HAP-1 (cell line): ENCODE data around the gene CHAD.

Experiments
- DNase-seq, 2 experiments: peaks; one replicate each; pipeline ENCODE4 v3.0.0-alpha.2; 2016 to 2020; ENCODE audit warnings: low spot score in 2 of 2
- H3K27me3 ChIP-seq: fragments of 250-450 bp; sonication (Bioruptor Pico); 2 replicates; pipeline ENCODE4 v1.5.1; 2020; ENCODE audit warnings: low read depth, mild to moderate bottlenecking, moderate library complexity
- H3K36me3 ChIP-seq: fragments of 250-450 bp; sonication (Bioruptor Pico); replicated peaks from 2 replicates; pipeline ENCODE4 v1.5.1; 2020; ENCODE audit warnings: mild to moderate bottlenecking
- H3K4me1 ChIP-seq: fragments of 250-450 bp; sonication (Bioruptor Pico); 2 replicates; pipeline ENCODE4 v1.5.1; 2020; ENCODE audit warnings: mild to moderate bottlenecking
- H3K4me3 ChIP-seq: fragments of 250-450 bp; sonication (Bioruptor Pico); 2 replicates; pipeline ENCODE4 v1.5.1; 2020; ENCODE audit warnings: mild to moderate bottlenecking, moderate library complexity
- H3K9me3 ChIP-seq: fragments of 250-450 bp; sonication (Bioruptor Pico); 2 replicates; pipeline ENCODE4 v1.5.1; 2020; ENCODE audit warnings: mild to moderate bottlenecking, moderate library complexity
- in situ Hi-C: fragments of 300-500 bp; cut with MboI; formaldehyde crosslinking; loops from 3 replicates; pipeline ENCODE4 v1.14.3; 2020; ENCODE audit warnings: low sequenced_read_pairs, inconsistent platforms, mixed read lengths

CHAD gene

GRCh38 chr17:50466371-50467113 is 2.1 kb downstream of the CHAD start:
- Histone ChIP-seq H3K27me3 (no peaks in the 10 kb centered on the region), H3K4me1 (no peaks in the 10 kb centered on the region), H3K4me3 (no peak overlapping the region), H3K9me3 (no peaks in the 10 kb centered on the region), H3K36me3 (no peaks in the 10 kb centered on the region)
- in situ Hi-C loops: no loop called here
- DNase-seq: no peak

- DNase-seq: no peak
- in situ Hi-C loops: no loop called here
- Histone ChIP-seq H3K36me3 (no peaks in the 10 kb centered on the region), H3K9me3 (no peaks in the 10 kb centered on the region), H3K4me3 (no peak overlapping the region), H3K27me3 (no peaks in the 10 kb centered on the region), H3K4me1 (no peaks in the 10 kb centered on the region)
Measured at GRCh38 chr17:50465635-50466034, 3.0 kb downstream of the CHAD start.

- Histone ChIP-seq H3K4me3 (no peak overlapping the region), H3K4me1 (no peaks in the 10 kb centered on the region), H3K36me3 (no peaks in the 10 kb centered on the region), H3K9me3 (no peaks in the 10 kb centered on the region), H3K27me3 (no peaks in the 10 kb centered on the region)
- in situ Hi-C loops: no loop called here
- no peak for DNase-seq
Measured at GRCh38 chr17:50465171-50465570, 3.5 kb downstream of the CHAD start.

GRCh38 chr17:50464736-50465135 is 3.9 kb downstream of the CHAD start:
- H3K4me1 ChIP-seq: no peaks in the 10 kb centered on the region
- no peak for DNase-seq
- in situ Hi-C loops: no loop called here
- H3K36me3 ChIP-seq: no peaks in the 10 kb centered on the region
- no peaks in the 10 kb centered on the region for H3K27me3 ChIP-seq
- no peak overlapping the region for H3K4me3 ChIP-seq
- no peaks in the 10 kb centered on the region for H3K9me3 ChIP-seq

GRCh38 chr17:50464121-50464520 is 4.6 kb downstream of the CHAD start:
- Histone ChIP-seq H3K4me3 (no peak overlapping the region), H3K4me1 (no peaks in the 10 kb centered on the region), H3K27me3 (no peaks in the 10 kb centered on the region), H3K9me3 (no peaks in the 10 kb centered on the region), H3K36me3 (no peaks in the 10 kb centered on the region)
- in situ Hi-C loops: no loop called here
- no peak for DNase-seq

GRCh38 chr17:50462446-50462845 is 6.2 kb downstream of the CHAD start:
- no peaks in the 10 kb centered on the region for H3K4me1 ChIP-seq
- no peaks in the 10 kb centered on the region for H3K36me3 ChIP-seq
- DNase-seq: no peak
- H3K9me3 ChIP-seq: no peaks in the 10 kb centered on the region
- in situ Hi-C loops: no loop called here
- no peak overlapping the region for H3K4me3 ChIP-seq
- H3K27me3 ChIP-seq: no peaks in the 10 kb centered on the region

- no peaks in the 10 kb centered on the region for H3K27me3 ChIP-seq
- no peak overlapping the region for H3K4me3 ChIP-seq
- H3K9me3 ChIP-seq: no peaks in the 10 kb centered on the region
- H3K4me1 ChIP-seq: no peaks in the 10 kb centered on the region
- no peak for DNase-seq
- H3K36me3 ChIP-seq: no peaks in the 10 kb centered on the region
- in situ Hi-C loops: no loop called here
Measured at GRCh38 chr17:50461550-50462132, 7.0 kb downstream of the CHAD start.

- Histone ChIP-seq H3K4me3 (no peak overlapping the region), H3K4me1 (no peaks in the 10 kb centered on the region), H3K9me3 (no peaks in the 10 kb centered on the region), H3K36me3 (no peaks in the 10 kb centered on the region), H3K27me3 (no peaks in the 10 kb centered on the region)
- in situ Hi-C loops: no loop called here
- DNase-seq: no peak
Measured at GRCh38 chr17:50460831-50461526, 7.7 kb downstream of the CHAD start.

- no peak for DNase-seq
- Histone ChIP-seq H3K27me3 (no peaks in the 10 kb centered on the region), H3K9me3 (no peaks in the 10 kb centered on the region), H3K4me1 (no peaks in the 10 kb centered on the region), H3K36me3 (no peaks in the 10 kb centered on the region), H3K4me3 (no peak overlapping the region)
- in situ Hi-C loops: no loop called here
Measured at GRCh38 chr17:50459756-50460155, 8.9 kb downstream of the CHAD start.

- H3K4me3 ChIP-seq: no peak overlapping the region
- no peaks in the 10 kb centered on the region for H3K36me3 ChIP-seq
- H3K4me1 ChIP-seq: no peaks in the 10 kb centered on the region
- no peaks in the 10 kb centered on the region for H3K9me3 ChIP-seq
- in situ Hi-C loops: no loop called here
- no peaks in the 10 kb centered on the region for H3K27me3 ChIP-seq
- no peak for DNase-seq
Measured at GRCh38 chr17:50458701-50459676, 9.7 kb downstream of the CHAD start.

- no peaks in the 10 kb centered on the region for H3K27me3 ChIP-seq
- H3K9me3 ChIP-seq: no peaks in the 10 kb centered on the region
- in situ Hi-C loops: no loop called here
- no peak for DNase-seq
- H3K4me3 ChIP-seq: no peak overlapping the region
- no peaks in the 10 kb centered on the region for H3K36me3 ChIP-seq
- no peaks in the 10 kb centered on the region for H3K4me1 ChIP-seq
Measured at GRCh38 chr17:50458270-50458669, 10.4 kb downstream of the CHAD start.

GRCh38 chr17:50457621-50458020 is 11.1 kb downstream of the CHAD start:
- H3K9me3 ChIP-seq: no peaks in the 10 kb centered on the region
- H3K4me3 ChIP-seq: no peak overlapping the region
- in situ Hi-C loops: no loop called here
- H3K36me3 ChIP-seq: no peaks in the 10 kb centered on the region
- no peaks in the 10 kb centered on the region for H3K4me1 ChIP-seq
- DNase-seq: no peak
- no peaks in the 10 kb centered on the region for H3K27me3 ChIP-seq

- H3K36me3 ChIP-seq: no peaks in the 10 kb centered on the region
- no peak overlapping the region for H3K4me3 ChIP-seq
- no peak for DNase-seq
- H3K27me3 ChIP-seq: no peaks in the 10 kb centered on the region
- no peaks in the 10 kb centered on the region for H3K9me3 ChIP-seq
- in situ Hi-C loops: no loop called here
- no peaks in the 10 kb centered on the region for H3K4me1 ChIP-seq
Measured at GRCh38 chr17:50453901-50454300, 14.8 kb downstream of the CHAD start.
